Measurements from ENCODE around the gene CD74. TPM values are rescaled to one million over a fixed set of nuclear protein-coding genes. Genes with fewer than 3 reads are reported as not detected.

CD74 gene
- total and polyA plus RNA-seq, 2 of the 4 experiments (the other 2 are of a cell fraction), result 0.18 to 1.1 TPM

GRCh38 chr5:150413176-150413901 is 629 bp upstream of the CD74 start:
- H2BK20ac ChIP-seq (ENCODE audit: low read depth, low read length), result no peak overlapping the region
- 100% methylated on average over 1 of the region's 12 CpGs; no CpG with 5 or more reads in 1 of the 2 experiments for WGBS, 2 experiments (ENCODE audit: extremely low coverage in 2 of 2, insufficient read length in 1 of 2)
- no peak overlapping the region for H3K9ac ChIP-seq (ENCODE audit: low read depth, low read length)
- H2BK120ac ChIP-seq (ENCODE audit: low read depth, low read length), result 0 out of 2 replicates have a peak overlapping the region, but pooled peaks have one; percentile 14
- 0 out of 2 replicates have a peak, but pooled peaks cover 1% of the 10 kb centered on the region for H3K27me3 ChIP-seq (ENCODE audit: control insufficient read depth, insufficient read depth, low read length)
- ATAC-seq (ENCODE audit: low read depth) (no peak), DNase-seq (no peak)
- H3K36me3 ChIP-seq (ENCODE audit: control insufficient read depth, insufficient read depth, low read length), result no peaks in the 10 kb centered on the region
- no peak overlapping the region for H3K23ac ChIP-seq (ENCODE audit: low read depth, low read length)
- peaks cover 3% of the 10 kb centered on the region; the same call in 1 of the 2 replicates for H3K9me1 ChIP-seq (ENCODE audit: insufficient read depth, low read length)
- H4K91ac ChIP-seq (ENCODE audit: insufficient read depth, low read depth, low read length), result no peak overlapping the region
- H3K27ac ChIP-seq (ENCODE audit: insufficient read depth, low read length), result no peak overlapping the region
- no peaks in the 10 kb centered on the region for H4K20me1 ChIP-seq (ENCODE audit: insufficient read depth, low read length)
- TF ChIP-seq USF2 (IDR thresholded peaks at IDR 0.05; ENCODE audit: low read depth, low read length) (no peak), NFE2L2 (IDR thresholded peaks at IDR 0.05; ENCODE audit: low read depth, low read length) (no peak), RFX5 (IDR thresholded peaks at IDR 0.05; ENCODE audit: low read depth, low read length) (no peak), SMC3 (IDR thresholded peaks at IDR 0.05; ENCODE audit: low read depth, low read length) (no peak), FOS (IDR thresholded peaks at IDR 0.05; ENCODE audit: low read depth, low read length) (no peak), RAD21 (IDR thresholded peaks at IDR 0.05; ENCODE audit: low read length) (no peak), RCOR1 (IDR thresholded peaks at IDR 0.05; ENCODE audit: insufficient replicate concordance, low read length) (no peak), MAFK (IDR thresholded peaks at IDR 0.05; ENCODE audit: low read depth, low read length) (no peak), MXI1 (IDR thresholded peaks at IDR 0.05; ENCODE audit: borderline replicate concordance, low read depth, low read length) (no peak), BHLHE40 (IDR thresholded peaks at IDR 0.05; ENCODE audit: low read depth, low read length) (no peak), CHD1 (IDR thresholded peaks at IDR 0.05; ENCODE audit: low read depth, low read length) (no peak)
- TF ChIP-seq, protein P1, sequence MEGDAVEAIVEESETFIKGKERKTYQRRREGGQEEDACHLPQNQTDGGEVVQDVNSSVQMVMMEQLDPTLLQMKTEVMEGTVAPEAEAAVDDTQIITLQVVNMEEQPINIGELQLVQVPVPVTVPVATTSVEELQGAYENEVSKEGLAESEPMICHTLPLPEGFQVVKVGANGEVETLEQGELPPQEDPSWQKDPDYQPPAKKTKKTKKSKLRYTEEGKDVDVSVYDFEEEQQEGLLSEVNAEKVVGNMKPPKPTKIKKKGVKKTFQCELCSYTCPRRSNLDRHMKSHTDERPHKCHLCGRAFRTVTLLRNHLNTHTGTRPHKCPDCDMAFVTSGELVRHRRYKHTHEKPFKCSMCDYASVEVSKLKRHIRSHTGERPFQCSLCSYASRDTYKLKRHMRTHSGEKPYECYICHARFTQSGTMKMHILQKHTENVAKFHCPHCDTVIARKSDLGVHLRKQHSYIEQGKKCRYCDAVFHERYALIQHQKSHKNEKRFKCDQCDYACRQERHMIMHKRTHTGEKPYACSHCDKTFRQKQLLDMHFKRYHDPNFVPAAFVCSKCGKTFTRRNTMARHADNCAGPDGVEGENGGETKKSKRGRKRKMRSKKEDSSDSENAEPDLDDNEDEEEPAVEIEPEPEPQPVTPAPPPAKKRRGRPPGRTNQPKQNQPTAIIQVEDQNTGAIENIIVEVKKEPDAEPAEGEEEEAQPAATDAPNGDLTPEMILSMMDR (conservative IDR thresholded peaks at IDR 0.05; ENCODE audit: low read depth, low read length), result no peak
- TF ChIP-seq, protein P2, sequence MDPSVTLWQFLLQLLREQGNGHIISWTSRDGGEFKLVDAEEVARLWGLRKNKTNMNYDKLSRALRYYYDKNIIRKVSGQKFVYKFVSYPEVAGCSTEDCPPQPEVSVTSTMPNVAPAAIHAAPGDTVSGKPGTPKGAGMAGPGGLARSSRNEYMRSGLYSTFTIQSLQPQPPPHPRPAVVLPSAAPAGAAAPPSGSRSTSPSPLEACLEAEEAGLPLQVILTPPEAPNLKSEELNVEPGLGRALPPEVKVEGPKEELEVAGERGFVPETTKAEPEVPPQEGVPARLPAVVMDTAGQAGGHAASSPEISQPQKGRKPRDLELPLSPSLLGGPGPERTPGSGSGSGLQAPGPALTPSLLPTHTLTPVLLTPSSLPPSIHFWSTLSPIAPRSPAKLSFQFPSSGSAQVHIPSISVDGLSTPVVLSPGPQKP (IDR thresholded peaks at IDR 0.05; ENCODE audit: borderline replicate concordance, low read depth, low read length), result no peak
- in situ Hi-C loops (cut with MboI; ENCODE audit: low sequenced_read_pairs), result no loop called here
- no peak overlapping the region; the same call in 1 of the 2 replicates for H3K14ac ChIP-seq (replicated peaks; ENCODE audit: low read depth, low read length)
- intact Hi-C loops (cut with micrococcal nuclease), result no loop called here
- H2BK5ac ChIP-seq (ENCODE audit: low read depth, low read length, poor library complexity, severe bottlenecking), result no peak overlapping the region
- no peak overlapping the region for H2AK9ac ChIP-seq (replicated peaks; ENCODE audit: low read depth, low read length, poor library complexity)
- no peak overlapping the region for H3K4ac ChIP-seq (ENCODE audit: low read depth, low read length)
- ChIA-PET POLR2A (ENCODE audit: unreplicated experiment) (no interaction called here), CTCF (no interaction called here)
- no peaks in the 10 kb centered on the region for H3K4me1 ChIP-seq (ENCODE audit: control insufficient read depth, insufficient read depth, low read length)
- H2BK15ac ChIP-seq (ENCODE audit: low read depth, low read length), result no peak overlapping the region
- H3K18ac ChIP-seq (ENCODE audit: low read depth, low read length), result no peak overlapping the region
- dilution Hi-C loops (cut with HindIII; ENCODE audit: low sequenced_read_pairs, unreplicated experiment), result no loop called here
- no peak overlapping the region for H2AK5ac ChIP-seq (ENCODE audit: low read depth, low read length)
- no peaks in the 10 kb centered on the region for H3K9me3 ChIP-seq (ENCODE audit: control insufficient read depth, insufficient read depth, low read length)
- H3K79me1 ChIP-seq (ENCODE audit: low read depth in 1 of 2, low read length in 2 of 2), result no peaks in the 10 kb centered on the region
- H4K8ac ChIP-seq (ENCODE audit: low read depth in 2 of 2, low read length in 2 of 2), result no peak overlapping the region
- H3K4me3 ChIP-seq (ENCODE audit: insufficient read depth, low read depth, low read length), result no peak overlapping the region
- BruUV-seq (replicated peaks), result no TSS peak
- H4K5ac ChIP-seq (ENCODE audit: low read depth, low read length), result no peak overlapping the region
- no peak overlapping the region for H3K56ac ChIP-seq (ENCODE audit: extremely low read depth, insufficient read depth, low read length)
- peak overlapping the region; percentile 43 for H2AFZ ChIP-seq (replicated peaks; ENCODE audit: low read length, poor library complexity)
- no peak overlapping the region for H3K4me2 ChIP-seq (ENCODE audit: low read depth, low read length)
